HEK293T (cell line): ENCODE results near the gene TSTD2.

ENCODE experiments used
- CTCF ChIA-PET: fragments of 350-600 bp; formaldehyde crosslinking; extraction: SDS; loops from one replicate; lab custom pipeline; 2021; ENCODE audit warnings: antibody characterized with exemption, inconsistent platforms; lab: Yijun Ruan, JAX
- POLR2A ChIA-PET: fragments of 350-600 bp; formaldehyde crosslinking; extraction: SDS; loops from one replicate; lab custom pipeline; 2020; ENCODE audit warnings: antibody characterized with exemption, inconsistent platforms; lab: Yijun Ruan, JAX
- DNase-seq: peaks from one replicate; pipeline ENCODE4 v3.0.0; 2012; ENCODE audit warnings: mixed read lengths; ENCODE audit errors: extremely low spot score
- ARNT ChIP-seq: fragments of 450-650 bp; IDR thresholded peaks from 2 replicates; pipeline ENCODE4 v1.6.1; 2017; ENCODE audit warnings: mild to moderate bottlenecking
- BHLHE40 ChIP-seq: fragments of 450-650 bp; IDR thresholded peaks from 2 replicates; pipeline ENCODE4 v1.6.1; 2016; ENCODE audit warnings: mild to moderate bottlenecking, moderate library complexity, borderline replicate concordance
- CTBP1 ChIP-seq: fragments of 450-650 bp; IDR thresholded peaks from 2 replicates; pipeline ENCODE4 v1.6.1; 2016; ENCODE audit warnings: borderline replicate concordance
- ELF4 ChIP-seq: fragments of 450-650 bp; IDR thresholded peaks from 2 replicates; pipeline ENCODE4 v1.6.1; 2017; ENCODE audit warnings: antibody characterized with exemption
- FOXA1 ChIP-seq: fragments of 450-650 bp; IDR thresholded peaks from 2 replicates; pipeline ENCODE4 v1.6.1; 2016; ENCODE audit warnings: mild to moderate bottlenecking
- FOXK2 ChIP-seq: fragments of 450-650 bp; IDR thresholded peaks from 2 replicates; pipeline ENCODE4 v1.6.1; 2016; ENCODE audit warnings: mild to moderate bottlenecking
- FOXM1 ChIP-seq: fragments of 450-650 bp; IDR thresholded peaks from 2 replicates; pipeline ENCODE4 v1.6.1; 2017; ENCODE audit warnings: mild to moderate bottlenecking, borderline replicate concordance
- HDGF ChIP-seq: fragments of 450-650 bp; IDR thresholded peaks from 2 replicates; pipeline ENCODE4 v1.6.1; 2017; ENCODE audit warnings: antibody characterized with exemption, borderline replicate concordance
- L3MBTL2 ChIP-seq: fragments of 450-650 bp; conservative IDR thresholded peaks from 2 replicates; pipeline ENCODE4 v1.6.1; 2016; ENCODE audit warnings: mild to moderate bottlenecking
- LEF1 ChIP-seq: fragments of 450-650 bp; IDR thresholded peaks from 2 replicates; pipeline ENCODE4 v1.6.1; 2017; ENCODE audit warnings: mild to moderate bottlenecking, borderline replicate concordance
- NFRKB ChIP-seq: fragments of 450-650 bp; IDR thresholded peaks from 2 replicates; pipeline ENCODE4 v1.6.1; 2016; ENCODE audit warnings: mild to moderate bottlenecking, moderate library complexity
- SP1 ChIP-seq: fragments of 450-650 bp; IDR thresholded peaks from 2 replicates; pipeline ENCODE4 v1.6.1; 2017
- SUZ12 ChIP-seq: fragments of 450-650 bp; IDR thresholded peaks from 2 replicates; pipeline ENCODE4 v1.6.1; 2016; ENCODE audit warnings: mild to moderate bottlenecking
- TARDBP ChIP-seq: fragments of 450-650 bp; IDR thresholded peaks from 2 replicates; pipeline ENCODE4 v1.6.1; 2016
- ZNF384 ChIP-seq: fragments of 450-650 bp; IDR thresholded peaks from 2 replicates; pipeline ENCODE4 v1.6.1; 2016
- TF ChIP-seq, protein P1 (sequence below): fragments of 450-650 bp; IDR thresholded peaks from 2 replicates; pipeline ENCODE4 v1.6.1; 2016

TSTD2 gene

DNA sequence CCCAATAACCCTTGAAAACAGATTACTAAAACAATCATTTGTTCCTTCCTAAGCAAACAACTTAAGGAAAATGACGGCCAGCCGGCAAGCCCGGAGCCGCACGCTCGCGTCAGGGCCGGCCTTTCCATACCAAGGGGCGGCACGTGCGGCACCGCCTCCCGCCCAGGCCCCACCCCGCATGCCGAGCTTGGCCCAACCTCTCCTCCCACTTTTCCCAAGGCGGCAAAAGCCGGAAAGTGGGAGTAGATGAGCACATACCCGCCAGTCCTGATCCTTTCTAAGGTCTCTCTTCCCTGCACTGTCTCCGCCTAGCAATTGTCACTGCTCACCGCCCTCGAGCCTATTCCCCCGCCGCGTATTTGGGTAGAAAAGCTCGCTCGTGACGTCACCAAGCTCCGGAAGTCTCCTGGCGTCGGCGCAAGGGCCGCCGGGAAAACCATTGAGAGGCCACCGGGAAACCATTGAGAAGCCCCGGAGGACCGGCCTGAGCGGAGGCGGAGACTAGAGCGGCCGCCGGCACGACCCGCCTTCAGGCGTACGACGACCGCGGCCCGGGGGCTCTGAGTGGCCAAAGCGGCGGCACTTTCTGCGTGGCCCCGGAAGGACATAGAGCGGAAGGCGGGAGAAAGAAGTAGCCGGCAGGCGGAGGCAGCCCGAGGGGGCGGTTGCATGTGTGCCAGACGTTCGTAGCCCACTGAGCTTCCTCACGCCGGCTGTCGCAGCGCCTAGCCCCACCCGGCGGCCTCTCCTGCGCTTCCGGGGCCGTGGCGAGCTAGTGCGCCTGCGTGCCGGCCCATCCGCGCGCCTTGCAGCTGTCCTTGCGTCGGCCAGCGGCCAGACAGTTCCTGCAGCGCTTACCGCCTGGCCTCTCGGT, at the start of gene TSTD2, which contains the start of gene NCBP1:
Gene TSTD2 (minus strand): TSS at position 384 of the 874 bp plus-strand sequence. CDS start 5,806 bp downstream, outside the sequence.
Gene NCBP1 (plus strand): TSS at position 837 of the 874 bp plus-strand sequence. CDS start 61 bp downstream, outside the sequence.
- TF ChIP-seq TARDBP (no peak), SUZ12 (no peak), HDGF (peak; percentile 92; the same call in 1 of the 2 replicates), ZNF384 (no peak), L3MBTL2 (peak; percentile 91), ELF4 (peak; percentile 48), BHLHE40 (peak; percentile 64)
- ChIA-PET CTCF (interaction anchor here (0.9 to 1.3 kb wide), 5 partner anchors 18 to 258 kb away, joined by 3 to 6 read pairs (median 3); no protein-coding TSS in a partner anchor), POLR2A (interaction anchor here (0.8 to 2.5 kb wide), 21 partner anchors 10 to 779 kb away, joined by 3 to 18 read pairs (median 5); partner anchors contain the start of genes TDRD7, TMOD1, XPA and ZNF782)
- peak; percentile 88 for DNase-seq

DNA sequence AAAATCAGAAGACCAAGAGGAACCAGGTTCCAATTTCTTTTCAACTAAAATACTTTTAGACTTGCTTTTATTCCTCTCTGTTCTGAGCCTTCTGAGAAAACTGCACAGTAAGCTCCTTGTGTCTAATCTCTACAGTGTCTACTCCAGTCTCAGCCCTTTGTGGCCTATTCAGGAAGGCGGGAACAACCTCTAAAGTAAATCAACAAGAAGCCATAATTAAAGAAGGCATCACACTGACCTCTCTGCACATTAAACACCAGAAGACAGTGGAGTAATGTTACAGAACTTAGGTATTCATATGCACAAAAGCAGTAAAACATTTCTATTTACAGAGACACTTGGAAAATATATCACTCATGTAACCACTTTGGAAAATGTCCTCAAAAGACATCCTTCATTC, 49.1 kb upstream of the TSTD2 start:
- TF ChIP-seq ARNT (no peak), SP1 (no peak), SUZ12 (no peak), ELF4 (no peak), TARDBP (no peak), FOXM1 (no peak), FOXK2 (no peak), NFRKB (no peak), L3MBTL2 (no peak), HDGF (no peak), FOXA1 (no peak), CTBP1 (no peak), BHLHE40 (no peak), ZNF384 (no peak), LEF1 (no peak)
- TF ChIP-seq, protein P1, sequence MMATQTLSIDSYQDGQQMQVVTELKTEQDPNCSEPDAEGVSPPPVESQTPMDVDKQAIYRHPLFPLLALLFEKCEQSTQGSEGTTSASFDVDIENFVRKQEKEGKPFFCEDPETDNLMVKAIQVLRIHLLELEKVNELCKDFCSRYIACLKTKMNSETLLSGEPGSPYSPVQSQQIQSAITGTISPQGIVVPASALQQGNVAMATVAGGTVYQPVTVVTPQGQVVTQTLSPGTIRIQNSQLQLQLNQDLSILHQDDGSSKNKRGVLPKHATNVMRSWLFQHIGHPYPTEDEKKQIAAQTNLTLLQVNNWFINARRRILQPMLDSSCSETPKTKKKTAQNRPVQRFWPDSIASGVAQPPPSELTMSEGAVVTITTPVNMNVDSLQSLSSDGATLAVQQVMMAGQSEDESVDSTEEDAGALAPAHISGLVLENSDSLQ: no peak
- POLR2A ChIA-PET: no interaction called here
- DNase-seq: no peak
- CTCF ChIA-PET: no interaction called here

DNA sequence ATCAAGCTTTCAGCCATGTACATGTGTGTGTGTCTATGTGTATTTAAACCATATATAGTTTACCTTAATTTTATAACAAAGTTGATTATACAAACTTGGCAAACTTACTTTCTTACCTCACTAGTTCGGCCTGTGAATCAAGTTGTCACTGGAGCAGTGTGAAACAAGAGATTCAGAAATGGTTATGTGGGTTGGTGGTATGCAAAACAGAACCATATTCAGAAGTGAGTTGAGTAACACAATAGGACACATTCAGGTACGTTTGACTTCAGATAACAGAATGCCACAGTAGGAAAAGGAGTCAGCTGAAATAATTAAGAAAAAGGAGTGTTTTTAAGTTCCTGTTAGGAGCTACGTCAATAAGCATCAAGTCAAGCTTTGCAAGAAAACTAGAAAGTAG, 42.5 kb upstream of the TSTD2 start:
- ChIA-PET POLR2A (no interaction called here), CTCF (no interaction called here)
- no peak for TF ChIP-seq SP1
- no peak for TF ChIP-seq FOXA1
- TF ChIP-seq, protein P1: no peak
- TF ChIP-seq LEF1: no peak
- TF ChIP-seq FOXK2: no peak
- no peak for TF ChIP-seq SUZ12
- no peak for TF ChIP-seq ELF4
- no peak for TF ChIP-seq HDGF
- no peak for TF ChIP-seq ARNT
- no peak for TF ChIP-seq TARDBP
- no peak for TF ChIP-seq FOXM1
- TF ChIP-seq NFRKB: no peak
- TF ChIP-seq ZNF384: no peak
- TF ChIP-seq CTBP1: no peak
- TF ChIP-seq BHLHE40: no peak
- TF ChIP-seq L3MBTL2: no peak

DNA sequence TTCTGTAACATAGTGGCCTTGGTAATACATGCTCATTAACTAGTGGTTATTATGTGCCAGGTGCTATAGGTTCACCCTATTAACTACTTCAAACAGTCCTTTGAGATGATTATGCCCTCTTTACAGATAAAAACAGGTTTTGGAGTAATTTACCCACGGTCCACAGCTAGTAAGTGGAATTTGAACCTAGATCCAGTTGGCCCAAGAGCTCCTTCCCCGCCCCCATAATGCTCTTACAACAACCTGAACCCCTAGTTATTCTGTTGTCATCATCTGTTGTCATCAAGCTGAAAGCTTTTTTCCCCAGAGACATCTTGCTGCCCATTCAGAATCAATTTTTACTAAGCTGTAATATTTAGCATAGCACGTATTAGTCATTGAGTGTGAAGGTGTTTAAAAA, 40.8 kb upstream of the TSTD2 start:
- TF ChIP-seq NFRKB (no peak), LEF1 (no peak), BHLHE40 (no peak), FOXK2 (no peak)
- DNase-seq: no peak
- ChIA-PET CTCF (no interaction called here), POLR2A (interaction anchor here (1.1 kb wide), 1 partner anchor 22 kb away, joined by 3 read pairs; no protein-coding TSS in a partner anchor)

More for the DNA sequence above, 42.5 kb upstream of the TSTD2 start:
- no peak for DNase-seq

DNA sequence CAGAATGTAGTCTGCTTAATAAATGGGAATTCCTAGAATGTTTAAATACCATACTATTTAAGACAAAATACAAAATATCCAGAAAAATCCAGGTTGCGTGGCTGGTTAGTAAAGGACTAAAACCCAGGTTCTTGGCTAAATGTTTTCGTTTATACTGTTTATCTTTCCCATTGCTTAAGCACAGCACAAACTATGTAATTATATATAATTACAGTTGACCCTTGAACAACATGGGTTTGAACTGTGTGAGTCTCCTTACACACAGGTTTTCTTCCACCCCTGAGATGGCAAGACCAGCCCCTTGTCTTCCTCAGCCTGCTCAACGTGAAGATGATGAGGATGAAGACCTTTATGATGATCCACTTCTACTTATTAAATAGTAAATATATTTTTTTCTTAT, 39.2 kb upstream of the TSTD2 start:
- TF ChIP-seq TARDBP: no peak
- TF ChIP-seq ARNT: no peak
- no peak for TF ChIP-seq ELF4
- TF ChIP-seq FOXK2: no peak
- TF ChIP-seq SP1: no peak
- DNase-seq: no peak
- POLR2A ChIA-PET: no interaction called here
- CTCF ChIA-PET: no interaction called here

DNA sequence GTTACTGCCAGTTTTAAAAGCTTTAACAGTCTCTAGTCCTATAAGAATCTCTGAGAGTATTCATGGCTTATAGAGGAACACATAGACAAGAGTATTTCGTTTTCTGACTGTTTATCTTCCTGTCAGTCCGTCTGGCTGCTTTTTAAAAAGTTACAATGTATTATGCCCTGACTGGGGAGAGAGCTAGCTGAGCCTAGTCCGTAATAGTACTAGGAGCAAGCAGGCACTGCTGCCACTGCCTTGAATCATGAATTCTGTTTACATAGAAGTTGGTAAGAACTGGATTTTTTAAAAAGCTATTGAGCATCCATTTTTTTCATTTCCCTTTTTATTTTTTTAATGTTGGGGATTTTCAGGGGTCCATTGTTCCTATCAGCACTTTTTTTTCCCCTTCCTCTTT, 37.4 kb upstream of the TSTD2 start:
- no peak for DNase-seq
- ChIA-PET POLR2A (no interaction called here), CTCF (no interaction called here)
- no peak for TF ChIP-seq TARDBP
- TF ChIP-seq LEF1: no peak
- no peak for TF ChIP-seq ELF4
- no peak for TF ChIP-seq SP1
- no peak for TF ChIP-seq FOXM1
- no peak for TF ChIP-seq FOXK2
- TF ChIP-seq L3MBTL2: no peak
- TF ChIP-seq NFRKB: no peak
- TF ChIP-seq ZNF384: no peak
- no peak for TF ChIP-seq CTBP1
- no peak for TF ChIP-seq SUZ12

DNA sequence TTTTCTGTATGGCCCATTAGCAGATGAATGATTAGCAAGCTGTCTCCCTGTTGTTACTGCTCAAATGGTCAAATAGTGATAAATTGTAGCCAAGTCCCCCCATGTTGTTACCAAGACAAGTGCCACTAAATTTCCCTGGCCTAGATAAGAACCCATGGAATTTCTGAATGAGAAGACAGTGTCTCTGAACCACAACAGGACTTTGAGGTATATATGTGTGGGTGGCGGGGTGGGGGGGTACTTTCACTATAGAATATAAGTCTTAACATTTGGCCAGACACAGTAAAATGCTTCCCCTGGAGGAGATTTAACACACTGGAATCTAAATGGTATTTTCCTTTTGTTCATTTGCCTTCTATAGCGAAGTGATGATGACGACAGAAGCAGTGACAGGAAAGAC, 35.3 kb upstream of the TSTD2 start:
- no peak for TF ChIP-seq FOXM1
- no peak for TF ChIP-seq SUZ12
- no peak for TF ChIP-seq LEF1
- TF ChIP-seq FOXK2: no peak
- no peak for TF ChIP-seq HDGF
- no peak for TF ChIP-seq ARNT
- no peak for DNase-seq
- POLR2A ChIA-PET: no interaction called here
- CTCF ChIA-PET: no interaction called here
